Islet of Langerhans (tissue), 1 donor: ENCODE data around the gene C7orf25.

ENCODE experiments used
- FAIRE-seq: peaks from one replicate; lab custom pipeline; 2011; peaks lifted over from hg19 to GRCh38; lab: Jason Lieb, UNC

C7orf25 gene

DNA sequence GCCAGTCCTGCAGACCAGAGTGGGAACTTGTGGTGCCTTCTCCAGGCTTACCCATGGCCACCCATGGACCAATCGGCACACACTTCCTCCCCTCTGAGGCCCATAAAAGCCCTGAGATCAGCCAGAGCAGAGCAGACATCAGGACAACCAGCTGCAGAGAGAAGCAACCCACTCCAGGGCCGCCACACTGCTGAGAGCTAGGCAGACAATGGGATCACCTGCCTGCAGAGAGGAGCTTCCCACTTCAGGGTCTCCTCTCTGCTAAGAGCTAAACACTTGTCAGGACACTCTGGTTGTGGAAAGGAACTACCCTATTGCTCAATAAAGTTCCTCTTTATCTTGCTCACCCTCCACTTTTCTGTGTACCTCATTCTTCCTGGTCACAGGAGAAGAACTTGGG is 34.0 kb downstream of the C7orf25 start:
- FAIRE-seq, result no peak

- FAIRE-seq, result peak; percentile 85
Observed at GRCh38 chr7:42876182-42877068, 35.4 kb downstream of the C7orf25 start.

DNA sequence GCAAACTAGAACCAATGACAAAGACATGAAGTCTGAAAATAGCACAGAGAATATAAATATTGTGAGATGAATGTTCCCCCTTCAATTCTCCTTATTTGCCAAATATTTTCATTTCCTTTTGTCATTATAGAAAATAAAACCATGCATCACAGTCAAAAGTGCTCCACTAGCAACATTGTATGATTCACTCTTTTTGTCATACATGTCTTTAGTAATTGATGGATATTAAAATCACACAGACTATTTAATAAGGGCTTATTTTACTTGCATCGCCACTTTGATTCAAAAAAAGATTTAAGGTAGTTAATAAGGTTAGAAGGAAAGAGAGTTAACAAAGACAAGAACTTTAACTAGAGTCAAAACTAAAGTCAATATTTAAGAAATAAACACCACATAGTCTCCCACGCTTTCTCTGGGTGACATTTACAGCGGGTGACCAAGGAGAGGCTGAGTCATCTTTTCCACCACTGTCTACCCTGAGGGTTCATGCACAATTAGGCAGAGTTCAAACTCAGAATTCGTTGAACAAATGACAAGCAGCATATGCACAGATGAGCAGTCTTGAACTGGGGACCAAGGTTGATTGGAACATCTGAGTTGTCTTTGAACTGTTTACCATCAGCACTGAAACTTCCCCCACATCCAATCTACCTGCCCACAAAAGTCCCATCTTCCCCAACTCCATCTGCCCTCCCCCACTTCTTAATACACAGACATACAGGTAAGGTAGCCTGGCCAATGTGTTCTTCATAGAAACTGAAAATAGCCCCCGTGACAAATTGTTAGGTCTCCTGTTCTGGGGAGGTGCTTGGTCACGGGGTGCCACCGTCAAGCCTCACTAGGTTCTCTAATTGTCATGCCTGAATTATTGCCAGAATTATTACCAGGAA is 42.5 kb downstream of the C7orf25 start:
- peak; percentile 94 for FAIRE-seq

- FAIRE-seq, result no peak
Observed at GRCh38 chr7:42868480-42868879, 43.4 kb downstream of the C7orf25 start.
